ENCODE results near the gene TMEM82.

DNA sequence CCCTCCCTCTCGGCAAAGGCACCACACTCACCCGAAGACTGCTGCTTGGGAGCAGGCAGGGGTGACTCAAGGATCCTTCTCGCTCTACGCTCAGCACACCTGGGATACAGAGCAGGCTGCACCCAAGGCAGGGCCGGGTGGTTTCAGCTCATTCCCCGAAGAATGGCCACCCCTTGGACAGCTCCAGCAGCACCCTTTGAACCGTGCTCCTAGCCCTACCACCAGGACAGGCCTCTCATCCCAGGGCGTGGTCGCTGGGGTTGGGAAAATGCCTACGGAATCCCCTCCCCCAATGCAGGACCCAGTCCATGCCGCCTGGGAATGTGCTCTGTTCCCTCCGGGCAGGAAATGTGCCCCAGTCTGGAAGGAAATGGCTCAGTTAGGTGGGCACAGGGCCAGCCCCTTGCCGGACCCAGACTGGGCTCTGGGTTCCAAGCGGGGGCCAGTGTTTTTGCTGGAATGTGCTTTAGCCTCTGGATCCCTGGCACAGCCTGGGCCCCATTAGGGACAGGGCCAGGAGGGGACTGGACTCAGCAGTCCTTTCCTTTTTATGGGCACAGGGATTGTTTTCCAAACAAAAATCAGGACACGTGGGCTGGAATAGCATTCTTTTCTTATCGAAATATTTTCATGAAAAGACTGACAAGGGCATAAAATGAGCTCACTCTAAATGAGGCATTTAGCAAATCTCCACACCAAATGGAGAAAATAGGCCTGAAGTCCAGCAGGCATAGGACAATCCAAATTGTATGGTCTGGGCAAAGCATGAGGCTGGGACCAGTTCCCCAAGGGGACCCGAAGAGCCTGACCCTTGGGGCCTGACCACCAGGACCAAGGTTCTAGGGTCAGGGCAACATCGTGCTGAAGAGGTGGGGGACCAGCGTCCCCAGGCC is 7.3 kb downstream of the TMEM82 start:
- TF ChIP-seq, protein P1, sequence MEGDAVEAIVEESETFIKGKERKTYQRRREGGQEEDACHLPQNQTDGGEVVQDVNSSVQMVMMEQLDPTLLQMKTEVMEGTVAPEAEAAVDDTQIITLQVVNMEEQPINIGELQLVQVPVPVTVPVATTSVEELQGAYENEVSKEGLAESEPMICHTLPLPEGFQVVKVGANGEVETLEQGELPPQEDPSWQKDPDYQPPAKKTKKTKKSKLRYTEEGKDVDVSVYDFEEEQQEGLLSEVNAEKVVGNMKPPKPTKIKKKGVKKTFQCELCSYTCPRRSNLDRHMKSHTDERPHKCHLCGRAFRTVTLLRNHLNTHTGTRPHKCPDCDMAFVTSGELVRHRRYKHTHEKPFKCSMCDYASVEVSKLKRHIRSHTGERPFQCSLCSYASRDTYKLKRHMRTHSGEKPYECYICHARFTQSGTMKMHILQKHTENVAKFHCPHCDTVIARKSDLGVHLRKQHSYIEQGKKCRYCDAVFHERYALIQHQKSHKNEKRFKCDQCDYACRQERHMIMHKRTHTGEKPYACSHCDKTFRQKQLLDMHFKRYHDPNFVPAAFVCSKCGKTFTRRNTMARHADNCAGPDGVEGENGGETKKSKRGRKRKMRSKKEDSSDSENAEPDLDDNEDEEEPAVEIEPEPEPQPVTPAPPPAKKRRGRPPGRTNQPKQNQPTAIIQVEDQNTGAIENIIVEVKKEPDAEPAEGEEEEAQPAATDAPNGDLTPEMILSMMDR (IDR thresholded peaks at IDR 0.05): no peak
- TF ChIP-seq POLR2A (IDR thresholded peaks at IDR 0.05): no peak
